ENCODE data around the gene UBE2L6. TPM values are rescaled to one million over a fixed set of nuclear protein-coding genes. Genes with fewer than 3 reads are reported as not detected.
A peak's percentile ranks its signal among the peaks of the same experiment; 100 is the strongest.

UBE2L6 gene
- total and polyA plus RNA-seq, 2 of the 4 experiments (the other 2 are of a cell fraction): 37.5 to 46.7 TPM

- peak; percentile 95 for DNase-seq
- in situ Hi-C loops (cut with MboI; ENCODE audit: low sequenced_read_pairs): no loop called here
- peak within 1 kb of the TSS; percentile 90 for H2AK9ac ChIP-seq (replicated peaks; ENCODE audit: low read depth, low read length, poor library complexity)
- H3K4me1 ChIP-seq (ENCODE audit: control insufficient read depth, insufficient read depth, low read length): peaks cover 5% of the 10 kb centered on the region; the same call in 1 of the 2 replicates
- H2BK5ac ChIP-seq (ENCODE audit: low read depth, low read length, poor library complexity, severe bottlenecking): peak within 1 kb of the TSS; percentile 57
- BruUV-seq (replicated peaks): no TSS peak
- H3K56ac ChIP-seq (ENCODE audit: extremely low read depth, insufficient read depth, low read length): peak within 1 kb of the TSS; percentile 84
- peaks cover 21 to 33% of the 10 kb centered on the region in 2 experiments for H3K79me1 ChIP-seq (ENCODE audit: low read depth in 1 of 2, low read length in 2 of 2)
- peak within 1 kb of the TSS; percentile 100 for H2AFZ ChIP-seq (replicated peaks; ENCODE audit: low read length, poor library complexity)
- peak; percentile 78 for TF ChIP-seq USF2 (IDR thresholded peaks at IDR 0.05; ENCODE audit: low read depth, low read length)
- TF ChIP-seq RFX5 (IDR thresholded peaks at IDR 0.05; ENCODE audit: low read depth, low read length): no peak
- no peak for TF ChIP-seq CTCF (conservative IDR thresholded peaks at IDR 0.05; ENCODE audit: low read depth, low read length)
- peak; percentile 22; the same call in 1 of the 2 replicates for TF ChIP-seq POLR2A (IDR thresholded peaks at IDR 0.05; ENCODE audit: low read depth, low read length)
- TF ChIP-seq MXI1 (IDR thresholded peaks at IDR 0.05; ENCODE audit: borderline replicate concordance, low read depth, low read length): peak; percentile 98
- no peak for TF ChIP-seq SMC3 (IDR thresholded peaks at IDR 0.05; ENCODE audit: low read depth, low read length)
- no peak for TF ChIP-seq CEBPB (IDR thresholded peaks at IDR 0.05; ENCODE audit: low read depth, low read length)
- peaks cover 8% of the 10 kb centered on the region; the same call in 1 of the 2 replicates for H4K20me1 ChIP-seq (ENCODE audit: insufficient read depth, low read length)
- H3K27ac ChIP-seq (ENCODE audit: insufficient read depth, low read length): peak within 1 kb of the TSS; percentile 78
- POLR2A ChIA-PET (ENCODE audit: unreplicated experiment): interaction anchor here (0.7 kb wide), 1 partner anchor 114 kb away, joined by 4 read pairs; no protein-coding TSS in a partner anchor
- H3K4me2 ChIP-seq (ENCODE audit: low read depth, low read length): peak within 1 kb of the TSS; percentile 94
- H4K5ac ChIP-seq (ENCODE audit: low read depth, low read length): peak within 1 kb of the TSS; percentile 76
- H4K8ac ChIP-seq (ENCODE audit: low read depth in 2 of 2, low read length in 2 of 2): peak within 1 kb of the TSS; percentile 89 to 97
- peak within 1 kb of the TSS; percentile 82 for H4K91ac ChIP-seq (ENCODE audit: insufficient read depth, low read depth, low read length)
- no peak within 1 kb of the TSS for H3K18ac ChIP-seq (ENCODE audit: low read depth, low read length)
- no peak within 1 kb of the TSS for H2BK20ac ChIP-seq (ENCODE audit: low read depth, low read length)
- H2AK5ac ChIP-seq (ENCODE audit: low read depth, low read length): peak within 1 kb of the TSS; percentile 93
- WGBS, 2 experiments (ENCODE audit: extremely low coverage in 2 of 2, insufficient read length in 1 of 2): 0% methylated on average over 39 of the region's 49 CpGs; no CpG with 5 or more reads in 1 of the 2 experiments
- no peaks in the 10 kb centered on the region for H3K9me3 ChIP-seq (ENCODE audit: control insufficient read depth, insufficient read depth, low read length)
- H3K36me3 ChIP-seq (ENCODE audit: control insufficient read depth, insufficient read depth, low read length): peaks cover 4% of the 10 kb centered on the region; the same call in 1 of the 2 replicates
- no peaks in the 10 kb centered on the region for H3K9me1 ChIP-seq (ENCODE audit: insufficient read depth, low read length)
- peak within 1 kb of the TSS; percentile 80 for H3K4me3 ChIP-seq (ENCODE audit: insufficient read depth, low read depth, low read length)
- H3K14ac ChIP-seq (replicated peaks; ENCODE audit: low read depth, low read length): peak within 1 kb of the TSS; percentile 98
- dilution Hi-C loops (cut with HindIII; ENCODE audit: low sequenced_read_pairs, unreplicated experiment): no loop called here
- peak; percentile 98 for ATAC-seq (ENCODE audit: low read depth)
- peak within 1 kb of the TSS; percentile 92 for H3K9ac ChIP-seq (ENCODE audit: low read depth, low read length)
- H3K23ac ChIP-seq (ENCODE audit: low read depth, low read length): peak within 1 kb of the TSS; percentile 95
- peak within 1 kb of the TSS; percentile 91 for H3K4ac ChIP-seq (ENCODE audit: low read depth, low read length)
- intact Hi-C loops (cut with micrococcal nuclease): loop anchor here (1.0 kb wide), 1 partner anchor 110 kb away; no protein-coding TSS in a partner anchor
- H2BK15ac ChIP-seq (ENCODE audit: low read depth, low read length): no peak within 1 kb of the TSS; the same call in 2 of the 3 replicates
- H2BK120ac ChIP-seq (ENCODE audit: low read depth, low read length): peak within 1 kb of the TSS; percentile 48; the same call in 1 of the 2 replicates
- H3K27me3 ChIP-seq (ENCODE audit: control insufficient read depth, insufficient read depth, low read length): peaks cover 3% of the 10 kb centered on the region
- CTCF ChIA-PET: interaction anchor here (0.9 kb wide), 1 partner anchor 36 kb away, joined by 3 read pairs; no protein-coding TSS in a partner anchor
Observed at GRCh38 chr11:57530596-57531507, 36.6 kb downstream of the UBE2L6 start, which contains the start of gene TIMM10. Gene TIMM10, minus strand, starts transcription at chr11:57530754. Its CDS starts 565 bp downstream, at chr11:57530189.

Data from IMR-90 (cell line).